Measurements from ENCODE around the gene NABP2.
A peak's percentile ranks its signal among the peaks of the same experiment; 100 is the strongest.
"Not testable (repeated sequence)": the region's sequence is repeated elsewhere in the genome, so short reads cannot be mapped to it uniquely, and the experiment has no call there.

NABP2 gene

GRCh38 chr12:56247923-56248322 is 23.8 kb downstream of the NABP2 start:
- DNase-seq (ENCODE audit: low read depth), result no peak

GRCh38 chr12:56248711-56249110 is 24.6 kb downstream of the NABP2 start:
- DNase-seq (ENCODE audit: low read depth), result no peak

GRCh38 chr12:56252649-56253048 is 28.5 kb downstream of the NABP2 start:
- DNase-seq (ENCODE audit: low read depth), result no peak

GRCh38 chr12:56253091-56253490 is 28.9 kb downstream of the NABP2 start:
- DNase-seq (ENCODE audit: low read depth), result no peak

- no peak for DNase-seq (ENCODE audit: low read depth)
These were observed 31.5 kb downstream of the NABP2 start for GRCh38 chr12:56255671-56256070.

- no peak for DNase-seq (ENCODE audit: low read depth)
These were observed 32.3 kb downstream of the NABP2 start for GRCh38 chr12:56256326-56256960.

GRCh38 chr12:56257071-56257470 is 32.9 kb downstream of the NABP2 start:
- DNase-seq (ENCODE audit: low read depth), result no peak

GRCh38 chr12:56257491-56258067 is 33.4 kb downstream of the NABP2 start:
- DNase-seq (ENCODE audit: low read depth), result no peak

- DNase-seq (ENCODE audit: low read depth), result peak; percentile 70
These were observed 34.1 kb downstream of the NABP2 start, which contains the start of gene ANKRD52 for GRCh38 chr12:56258068-56258819. TSS of gene ANKRD52 (minus strand) at chr12:56258384. CDS start at chr12:56258269, 115 bp downstream.

- no peak for DNase-seq (ENCODE audit: low read depth)
These were observed 34.7 kb downstream of the NABP2 start for GRCh38 chr12:56258820-56259183.

GRCh38 chr12:56260380-56260779 is 36.2 kb downstream of the NABP2 start:
- no peak for DNase-seq (ENCODE audit: low read depth)

GRCh38 chr12:56260921-56261320 is 36.8 kb downstream of the NABP2 start:
- DNase-seq (ENCODE audit: low read depth), result no peak

- no peak for DNase-seq (ENCODE audit: low read depth)
These were observed 37.5 kb downstream of the NABP2 start for GRCh38 chr12:56261503-56262232.

- DNase-seq (ENCODE audit: low read depth), result not testable (repeated sequence)
These were observed 38.8 kb downstream of the NABP2 start for GRCh38 chr12:56262955-56263354.

- DNase-seq (ENCODE audit: low read depth), result not testable (repeated sequence)
These were observed 42.0 kb downstream of the NABP2 start for GRCh38 chr12:56266068-56266692.

GRCh38 chr12:56266693-56267442 is 42.7 kb downstream of the NABP2 start, which contains the start of gene COQ10A:
TSS of gene COQ10A (plus strand) at chr12:56266942. CDS start at chr12:56267119, 177 bp downstream.
- peak; percentile 75 for DNase-seq (ENCODE audit: low read depth)

- DNase-seq (ENCODE audit: low read depth), result no peak
These were observed 43.4 kb downstream of the NABP2 start for GRCh38 chr12:56267443-56268071.

GRCh38 chr12:56271031-56271430 is 46.9 kb downstream of the NABP2 start:
- no peak for DNase-seq (ENCODE audit: low read depth)

GRCh38 chr12:56272468-56272867 is 48.3 kb downstream of the NABP2 start:
- not testable (repeated sequence) for DNase-seq (ENCODE audit: low read depth)

- no peak for DNase-seq (ENCODE audit: low read depth)
These were observed 50.2 kb downstream of the NABP2 start for GRCh38 chr12:56274299-56274698.

GRCh38 chr12:56278905-56279304 is 54.8 kb downstream of the NABP2 start:
- no peak for DNase-seq (ENCODE audit: low read depth)

Data from stimulated activated CD8-positive, alpha-beta memory T cell treated with anti-CD3 and anti-CD28 coated beads, Interleukin-4, amount 100 ng/mL, for 24 hours (primary cell).